ENCODE data around the gene TPST2. TPM values are rescaled to one million over a fixed set of nuclear protein-coding genes. Genes with fewer than 3 reads are reported as not detected.
"Not testable (repeated sequence)": the region's sequence is repeated elsewhere in the genome, so short reads cannot be mapped to it uniquely, and the experiment has no call there.

TPST2 gene
- total RNA-seq, 1 donor from 2014 or later, result 49.1 TPM

- DNase-seq (ENCODE audit: low spot score), result no peak
Observed at GRCh38 chr22:26534171-26534855, 55.6 kb downstream of the TPST2 start.

- peak; percentile 53 for DNase-seq (ENCODE audit: low spot score)
Observed at GRCh38 chr22:26529345-26529744, 60.6 kb downstream of the TPST2 start.

- DNase-seq (ENCODE audit: low spot score), result not testable (repeated sequence)
Observed at GRCh38 chr22:26528518-26528917, 61.4 kb downstream of the TPST2 start.

- DNase-seq (ENCODE audit: low spot score), result no peak
Observed at GRCh38 chr22:26527574-26528465, 62.1 kb downstream of the TPST2 start.

GRCh38 chr22:26527167-26527566, 62.8 kb downstream of the TPST2 start:
- DNase-seq (ENCODE audit: low spot score), result no peak

GRCh38 chr22:26525946-26526564, 63.9 kb downstream of the TPST2 start:
- no peak for DNase-seq (ENCODE audit: low spot score)

- no peak for DNase-seq (ENCODE audit: low spot score)
Observed at GRCh38 chr22:26524870-26525269, 65.1 kb downstream of the TPST2 start.

- DNase-seq (ENCODE audit: low spot score), result no peak
Observed at GRCh38 chr22:26522592-26522991, 67.3 kb downstream of the TPST2 start.

- DNase-seq (ENCODE audit: low spot score), result no peak
Observed at GRCh38 chr22:26522012-26522411, 67.9 kb downstream of the TPST2 start.

GRCh38 chr22:26517429-26517828, 72.5 kb downstream of the TPST2 start:
- DNase-seq (ENCODE audit: low spot score), result no peak

- no peak for DNase-seq (ENCODE audit: low spot score)
Observed at GRCh38 chr22:26516503-26516902, 73.4 kb downstream of the TPST2 start.

GRCh38 chr22:26515931-26516330, 74.0 kb downstream of the TPST2 start:
- no peak for DNase-seq (ENCODE audit: low spot score)

- DNase-seq (ENCODE audit: low spot score), result no peak
Observed at GRCh38 chr22:26514419-26515161, 75.3 kb downstream of the TPST2 start.

GRCh38 chr22:26513838-26514237, 76.1 kb downstream of the TPST2 start:
- DNase-seq (ENCODE audit: low spot score), result no peak

- peak; percentile 94 for DNase-seq (ENCODE audit: low spot score)
Observed at GRCh38 chr22:26512149-26512793, 77.7 kb downstream of the TPST2 start, which contains the start of gene TFIP11. TFIP11 (minus strand) TSS chr22:26512473; CDS start chr22:26510272, 2,201 bp downstream.

- DNase-seq (ENCODE audit: low spot score), result no peak
Observed at GRCh38 chr22:26508148-26508547, 81.8 kb downstream of the TPST2 start.

GRCh38 chr22:26503758-26504157, 86.2 kb downstream of the TPST2 start:
- no peak for DNase-seq (ENCODE audit: low spot score)

GRCh38 chr22:26502688-26503561, 87.0 kb downstream of the TPST2 start:
- DNase-seq (ENCODE audit: low spot score), result no peak

GRCh38 chr22:26501996-26502395, 87.9 kb downstream of the TPST2 start:
- DNase-seq (ENCODE audit: low spot score), result no peak

GRCh38 chr22:26499188-26499703, 90.7 kb downstream of the TPST2 start:
- DNase-seq (ENCODE audit: low spot score), result no peak
